ENCODE results near the gene AFAP1L2. TPM values are rescaled to one million over a fixed set of nuclear protein-coding genes. Genes with fewer than 3 reads are reported as not detected.

Gene AFAP1L2
- total RNA-seq, 1 donor from 2014 or later = 5.3 TPM

DNA sequence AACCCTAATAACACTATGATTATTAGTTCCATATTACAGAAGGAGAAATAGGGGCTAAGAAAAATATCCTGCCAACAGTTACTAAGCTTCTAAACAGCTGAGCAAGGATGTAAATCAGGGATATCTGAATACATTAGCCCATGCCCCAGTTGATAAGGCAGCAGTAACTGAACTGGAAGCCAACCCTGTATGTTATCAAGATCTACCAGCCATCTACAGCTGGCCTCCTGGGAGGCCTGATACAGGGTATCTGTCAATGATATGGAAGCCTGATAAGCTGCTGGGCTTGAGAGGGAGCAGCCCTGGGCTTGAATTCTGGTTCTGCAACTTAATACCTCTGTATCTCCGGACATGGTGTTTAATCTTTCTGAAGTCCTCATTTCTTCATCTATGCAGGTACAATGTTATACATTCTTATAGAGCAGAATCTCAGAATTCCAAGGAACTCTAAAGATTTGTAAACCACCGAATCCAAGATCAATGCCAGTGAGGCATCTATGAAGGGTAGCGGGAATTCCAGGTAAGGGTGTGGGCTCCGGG, 37.9 kb upstream of the AFAP1L2 start:
- Histone ChIP-seq H3K4me1 (no peaks in the 10 kb centered on the region), H3K4me3 (no peak overlapping the region), H3K27ac (no peak overlapping the region), H3K36me3 (peaks cover 86% of the 10 kb centered on the region), H3K27me3 (ENCODE audit: low read depth) (no peaks in the 10 kb centered on the region), H3K9me3 (no peaks in the 10 kb centered on the region)
- DNase-seq (no peak), ATAC-seq (no peak)
- intact Hi-C loops (cut with DNase I) = no loop called here
- TF ChIP-seq, protein P1, sequence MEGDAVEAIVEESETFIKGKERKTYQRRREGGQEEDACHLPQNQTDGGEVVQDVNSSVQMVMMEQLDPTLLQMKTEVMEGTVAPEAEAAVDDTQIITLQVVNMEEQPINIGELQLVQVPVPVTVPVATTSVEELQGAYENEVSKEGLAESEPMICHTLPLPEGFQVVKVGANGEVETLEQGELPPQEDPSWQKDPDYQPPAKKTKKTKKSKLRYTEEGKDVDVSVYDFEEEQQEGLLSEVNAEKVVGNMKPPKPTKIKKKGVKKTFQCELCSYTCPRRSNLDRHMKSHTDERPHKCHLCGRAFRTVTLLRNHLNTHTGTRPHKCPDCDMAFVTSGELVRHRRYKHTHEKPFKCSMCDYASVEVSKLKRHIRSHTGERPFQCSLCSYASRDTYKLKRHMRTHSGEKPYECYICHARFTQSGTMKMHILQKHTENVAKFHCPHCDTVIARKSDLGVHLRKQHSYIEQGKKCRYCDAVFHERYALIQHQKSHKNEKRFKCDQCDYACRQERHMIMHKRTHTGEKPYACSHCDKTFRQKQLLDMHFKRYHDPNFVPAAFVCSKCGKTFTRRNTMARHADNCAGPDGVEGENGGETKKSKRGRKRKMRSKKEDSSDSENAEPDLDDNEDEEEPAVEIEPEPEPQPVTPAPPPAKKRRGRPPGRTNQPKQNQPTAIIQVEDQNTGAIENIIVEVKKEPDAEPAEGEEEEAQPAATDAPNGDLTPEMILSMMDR (IDR thresholded peaks at IDR 0.05) = no peak

DNA sequence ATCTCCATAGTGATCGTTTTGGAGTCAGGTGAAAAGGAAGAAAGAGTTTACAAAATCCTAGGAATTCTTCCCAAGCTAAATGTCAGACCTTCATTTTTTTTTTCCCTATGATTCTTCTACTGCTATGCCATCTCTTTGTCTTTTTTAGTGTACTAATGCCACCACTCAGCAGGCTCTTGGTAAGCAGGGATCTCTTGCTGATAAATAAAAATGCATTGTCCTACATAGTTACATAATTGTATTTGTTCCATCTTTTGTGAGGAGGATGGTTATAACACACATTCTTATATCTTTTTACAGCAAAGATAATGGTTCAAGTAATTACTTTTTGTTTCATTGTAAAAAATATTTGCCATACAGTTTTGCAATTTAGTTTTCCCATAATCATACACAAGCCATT, 36.8 kb upstream of the AFAP1L2 start:
- Histone ChIP-seq H3K4me1 (no peaks in the 10 kb centered on the region), H3K27ac (no peak overlapping the region), H3K36me3 (peaks cover 96% of the 10 kb centered on the region), H3K9me3 (no peaks in the 10 kb centered on the region), H3K27me3 (ENCODE audit: low read depth) (no peaks in the 10 kb centered on the region), H3K4me3 (no peak overlapping the region)
- DNase-seq (no peak), ATAC-seq (no peak)
- intact Hi-C loops (cut with DNase I) = no loop called here
- TF ChIP-seq, protein P1 (IDR thresholded peaks at IDR 0.05) = no peak

DNA sequence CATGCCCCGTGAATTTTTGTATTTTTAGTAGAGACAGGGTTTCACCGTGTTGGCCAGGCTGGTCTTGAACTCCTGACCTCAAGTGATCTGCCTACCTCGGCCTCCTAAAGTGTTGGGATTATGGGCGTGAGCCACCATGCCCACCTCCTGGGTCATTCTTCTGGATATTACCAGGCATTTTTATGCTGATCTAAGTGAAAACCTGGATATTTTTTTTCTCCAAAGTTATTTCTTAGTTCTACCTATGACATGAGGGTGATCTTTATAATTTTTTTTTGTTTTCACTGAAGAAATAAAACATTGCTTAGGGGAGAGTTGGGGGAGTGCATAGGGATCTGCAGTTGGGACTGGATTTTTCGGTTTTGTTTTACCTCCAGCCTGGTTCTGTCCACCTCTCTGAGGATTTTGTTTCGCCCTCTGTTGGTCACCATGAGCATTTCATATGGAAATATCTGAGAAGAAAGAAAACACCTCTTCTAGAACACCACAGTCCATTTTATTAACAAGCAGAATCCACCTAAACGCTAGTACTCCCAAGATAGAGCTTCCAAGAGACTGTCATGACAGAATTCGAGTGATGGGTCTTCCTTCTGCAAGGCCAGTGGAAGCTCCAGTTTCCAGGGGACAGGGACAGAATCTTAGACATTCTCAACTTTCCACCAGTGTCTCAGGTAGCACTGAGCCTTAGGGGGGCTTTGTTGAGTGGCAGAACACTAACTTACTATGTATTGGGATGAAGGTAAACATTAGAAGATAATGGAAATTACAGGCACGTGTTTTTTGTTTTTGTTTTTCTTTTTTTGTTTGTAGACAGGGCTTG, 33.4 kb upstream of the AFAP1L2 start:
- TF ChIP-seq, protein P1 (IDR thresholded peaks at IDR 0.05) = peak; percentile 33
- no peak overlapping the region for H3K27ac ChIP-seq
- H3K36me3 ChIP-seq = peaks cover 84% of the 10 kb centered on the region
- no peaks in the 10 kb centered on the region for H3K9me3 ChIP-seq
- no peak overlapping the region for H3K4me3 ChIP-seq
- ATAC-seq = no peak
- no peaks in the 10 kb centered on the region for H3K4me1 ChIP-seq
- intact Hi-C loops (cut with DNase I) = no loop called here
- no peak for DNase-seq
- no peaks in the 10 kb centered on the region for H3K27me3 ChIP-seq (ENCODE audit: low read depth)

DNA sequence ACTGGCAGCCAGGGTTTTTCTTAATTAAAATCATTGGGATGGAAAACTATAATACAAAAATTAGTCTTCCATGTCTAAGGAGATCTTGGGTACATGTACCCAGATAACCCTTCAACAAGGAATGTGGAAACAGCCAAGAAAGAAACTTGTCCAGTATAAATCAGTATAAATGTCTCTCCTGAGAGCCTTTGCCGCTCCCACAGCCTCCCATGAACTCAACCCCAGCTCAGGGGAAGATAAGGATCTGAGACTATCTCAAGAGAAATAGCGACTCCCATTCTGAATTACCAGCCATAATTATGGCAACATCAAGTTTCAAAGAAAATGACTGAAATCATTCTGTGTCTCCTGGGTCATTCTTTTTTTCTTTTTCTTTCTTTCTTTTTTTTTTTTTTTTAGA, 32.6 kb upstream of the AFAP1L2 start:
- Histone ChIP-seq H3K27ac (no peak overlapping the region), H3K9me3 (no peaks in the 10 kb centered on the region), H3K4me1 (no peaks in the 10 kb centered on the region), H3K27me3 (ENCODE audit: low read depth) (no peaks in the 10 kb centered on the region), H3K4me3 (no peak overlapping the region), H3K36me3 (peaks cover 77% of the 10 kb centered on the region)
- DNase-seq = no peak
- ATAC-seq = no peak
- TF ChIP-seq, protein P1 (IDR thresholded peaks at IDR 0.05) = no peak
- intact Hi-C loops (cut with DNase I) = no loop called here

DNA sequence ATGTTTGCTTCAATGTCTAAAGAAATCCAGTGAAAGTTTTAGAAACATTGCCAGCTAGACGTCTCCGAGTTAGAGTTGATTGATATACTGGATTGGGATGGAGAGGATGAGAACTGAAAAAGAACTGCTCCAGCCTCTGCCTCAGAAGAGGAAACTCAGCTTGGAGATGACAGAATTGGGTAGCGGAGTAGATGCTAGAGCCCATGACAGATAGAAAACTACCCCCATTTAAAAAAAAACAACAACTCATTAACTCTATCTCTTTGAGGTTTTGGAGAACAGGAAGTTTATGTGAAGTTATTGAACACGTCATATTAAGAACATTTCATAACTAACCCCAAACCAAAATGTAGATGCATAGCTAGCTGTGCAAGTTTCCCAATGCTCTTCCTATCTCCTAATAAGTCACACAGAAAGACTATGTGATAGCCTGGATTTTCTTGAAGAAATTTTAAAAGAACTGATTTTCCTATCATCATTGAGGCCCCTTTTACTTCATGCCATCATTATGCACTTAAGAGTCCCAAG, 28.3 kb upstream of the AFAP1L2 start:
- intact Hi-C loops (cut with DNase I) = no loop called here
- Histone ChIP-seq H3K4me1 (no peaks in the 10 kb centered on the region), H3K27me3 (ENCODE audit: low read depth) (no peaks in the 10 kb centered on the region), H3K27ac (no peak overlapping the region), H3K36me3 (peaks cover 34% of the 10 kb centered on the region), H3K9me3 (no peaks in the 10 kb centered on the region), H3K4me3 (no peak overlapping the region)
- no peak for DNase-seq
- ATAC-seq = no peak
- TF ChIP-seq, protein P1 (IDR thresholded peaks at IDR 0.05) = no peak

Data from lower lobe of right lung (tissue), 2 donors.